Fibroblast of pulmonary artery (primary cell): ENCODE measurements around the gene RPTOR.
A peak's percentile ranks its signal among the peaks of the same experiment; 100 is the strongest.

Experiments used
- DNase-seq: peaks from one replicate; pipeline ENCODE4 v3.0.0-alpha.2; 2010; ENCODE audit warnings: low read depth
- H3K4me3 ChIP-seq: replicated peaks from 2 replicates; pipeline ENCODE4 v1.5.1; 2011; ENCODE audit warnings: low read depth, mild to moderate bottlenecking, control low read depth, low read length, moderate library complexity
- CTCF ChIP-seq: IDR thresholded peaks from 2 replicates; pipeline ENCODE4 v1.5.1; 2011; ENCODE audit warnings: mild to moderate bottlenecking, control low read depth, low read length, inconsistent platforms; ENCODE audit errors: missing control alignments

RPTOR gene

GRCh38 chr17:80990921-80991644, 446.4 kb downstream of the RPTOR start:
- peak overlapping the region; percentile 64 for H3K4me3 ChIP-seq
- no peak for DNase-seq
- TF ChIP-seq CTCF: no peak

- no peak for TF ChIP-seq CTCF
- peak within 1 kb of the TSS; percentile 64 for H3K4me3 ChIP-seq
- DNase-seq: peak; percentile 79
Measured at GRCh38 chr17:80991645-80992076, 447.0 kb downstream of the RPTOR start, which contains the start of gene CHMP6. TSS of gene CHMP6 (plus strand) at chr17:80991841. CDS start at chr17:80991919, 78 bp downstream.

GRCh38 chr17:80992077-80992947, 447.7 kb downstream of the RPTOR start:
- peak overlapping the region; percentile 64 for H3K4me3 ChIP-seq
- TF ChIP-seq CTCF: no peak
- no peak for DNase-seq

- TF ChIP-seq CTCF: no peak
- no peak for DNase-seq
Measured at GRCh38 chr17:80992948-80993624, 448.4 kb downstream of the RPTOR start.

GRCh38 chr17:80995131-80995530, 450.5 kb downstream of the RPTOR start:
- no peak for TF ChIP-seq CTCF
- H3K4me3 ChIP-seq: no peak overlapping the region
- DNase-seq: no peak

More at GRCh38 chr17:80992948-80993624, 448.4 kb downstream of the RPTOR start:
- H3K4me3 ChIP-seq: peak overlapping the region; percentile 64

GRCh38 chr17:80996422-80997305, 452.0 kb downstream of the RPTOR start:
- no peak overlapping the region for H3K4me3 ChIP-seq
- TF ChIP-seq CTCF: no peak
- no peak for DNase-seq
